Raji (cell line): ENCODE data around the gene MOGAT1.

Experiments used
- POLR2A ChIP-seq: IDR thresholded peaks from 2 replicates; pipeline ENCODE4 v1.6.1; 2011; ENCODE audit warnings: low read depth, low read length, control low read depth; ENCODE audit not compliant: insufficient read depth

Gene MOGAT1

DNA sequence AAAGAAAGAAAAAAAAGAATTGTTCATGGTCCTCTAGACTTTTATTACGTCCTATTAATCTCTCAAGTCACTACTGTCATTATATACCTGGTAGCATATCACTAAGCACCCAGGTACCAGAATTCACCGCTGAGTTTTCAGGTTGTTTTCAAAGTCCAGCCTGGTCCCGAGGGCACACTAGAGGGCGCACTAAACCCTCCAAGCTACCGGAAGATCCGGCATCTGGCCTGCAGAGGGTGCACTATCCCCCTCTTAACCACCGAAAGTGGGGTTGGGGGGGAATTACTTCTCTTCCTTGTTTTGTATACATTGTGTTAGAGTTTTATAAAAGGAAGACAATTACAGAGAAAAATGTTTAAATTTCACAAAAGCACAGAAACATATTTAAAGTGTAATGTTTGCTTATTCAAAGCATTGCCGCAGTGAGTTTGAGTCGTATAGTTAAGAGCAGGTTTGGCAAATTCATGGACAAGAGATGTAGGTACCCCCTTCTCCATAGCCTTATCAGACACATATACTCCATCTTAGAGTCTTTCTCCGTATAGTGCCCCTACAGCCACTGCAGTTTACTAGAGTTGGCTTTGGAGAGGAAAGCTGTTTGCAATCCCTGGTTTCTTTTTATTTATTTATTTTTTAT is 19.2 kb downstream of the MOGAT1 start:
- TF ChIP-seq POLR2A, result no peak

DNA sequence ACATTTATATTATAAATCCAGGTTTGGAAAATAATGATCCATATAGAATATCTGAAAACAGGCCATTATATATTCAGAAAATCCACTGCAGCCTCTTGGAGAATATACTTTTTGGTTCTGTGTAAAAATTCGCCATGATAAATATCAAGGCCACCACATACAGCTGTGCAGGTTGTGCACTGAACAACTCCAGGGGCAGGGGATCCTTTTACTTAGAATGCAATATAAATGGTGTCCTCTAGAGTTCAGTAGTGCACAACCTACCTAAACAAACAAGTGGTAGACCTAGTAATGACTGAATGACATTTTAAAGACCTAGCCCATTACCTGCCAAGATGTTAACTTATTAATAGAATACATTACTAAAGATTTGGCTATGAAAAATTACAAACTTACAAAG is 22.4 kb downstream of the MOGAT1 start:
- no peak for TF ChIP-seq POLR2A

DNA sequence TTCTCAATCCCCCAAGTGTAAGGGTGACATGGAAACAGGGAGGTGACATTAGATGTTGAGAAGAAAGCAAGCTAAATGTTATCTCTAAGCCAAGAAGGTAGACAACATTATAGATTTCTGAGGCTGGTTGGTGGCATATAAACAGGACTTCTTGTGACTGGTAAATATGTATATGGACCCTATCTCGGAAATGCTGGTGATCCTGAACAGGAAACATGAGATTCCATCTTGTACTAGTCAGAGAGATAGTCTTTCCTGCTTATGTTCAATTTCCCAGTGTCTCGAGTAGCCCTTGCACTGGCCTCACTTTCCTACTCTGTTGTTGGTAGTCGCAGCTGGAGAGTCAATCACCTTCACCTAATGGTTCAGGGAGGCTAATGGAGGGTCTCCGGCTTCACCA is 26.8 kb downstream of the MOGAT1 start:
- no peak for TF ChIP-seq POLR2A

DNA sequence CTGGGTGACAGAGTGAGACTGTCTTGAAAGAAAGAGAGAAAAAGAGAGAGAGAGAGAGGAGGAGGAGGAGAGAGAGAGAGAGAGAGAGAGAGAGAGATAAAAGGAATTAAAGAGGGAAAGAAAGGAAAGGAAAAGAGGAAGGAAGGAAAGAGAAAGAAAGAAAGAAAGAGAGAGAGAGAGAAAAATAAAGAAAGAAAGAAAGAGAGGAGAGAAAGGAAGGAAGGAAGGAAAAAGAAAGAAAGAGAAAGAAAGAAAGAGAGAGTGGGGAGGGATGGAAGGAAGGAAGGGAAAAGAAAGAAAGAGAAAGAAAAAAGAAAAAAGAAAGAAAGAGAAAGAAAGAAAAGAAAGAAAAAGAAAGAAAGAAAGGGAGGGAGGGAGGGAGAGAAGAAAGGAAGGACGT is 29.8 kb downstream of the MOGAT1 start:
- TF ChIP-seq POLR2A, result no peak

DNA sequence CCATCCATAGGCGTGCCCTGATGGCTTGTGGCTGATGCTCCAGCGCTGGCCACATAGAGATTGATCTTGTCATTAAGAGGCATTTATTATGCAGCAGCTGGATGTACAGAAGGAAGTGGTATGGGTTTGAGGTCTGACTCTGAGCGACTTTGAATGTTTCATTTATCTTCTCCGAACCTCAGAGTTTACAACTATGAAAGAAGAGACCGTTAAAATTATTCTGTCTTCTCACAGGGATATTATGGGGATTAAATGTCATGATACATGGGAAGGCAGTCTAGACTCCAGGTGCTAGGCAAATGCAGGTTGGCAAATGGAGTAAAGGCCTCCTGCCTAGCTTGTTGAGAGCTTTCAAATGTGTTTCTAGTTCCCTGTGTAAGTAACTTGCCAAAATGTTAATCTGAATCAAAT is 30.3 kb downstream of the MOGAT1 start:
- no peak for TF ChIP-seq POLR2A

DNA sequence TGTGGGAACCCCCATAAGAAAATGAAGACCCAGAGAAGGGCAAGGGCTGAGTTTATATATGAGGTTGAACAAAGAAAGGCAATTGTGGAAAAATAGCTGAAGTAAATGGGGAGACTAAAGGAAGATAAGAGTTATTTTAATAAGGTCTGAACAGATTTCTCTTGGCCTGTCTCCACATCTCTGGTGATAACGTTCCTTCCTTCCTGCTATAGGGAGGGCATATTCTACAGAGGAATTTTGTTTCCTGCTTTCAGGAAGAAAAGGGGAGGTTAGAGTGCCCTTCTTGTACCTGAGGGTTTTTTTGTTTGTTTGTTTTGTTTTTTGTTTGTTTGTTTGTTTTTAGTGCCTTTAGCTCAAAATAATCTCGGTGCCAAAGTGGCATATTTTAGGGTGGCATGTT is 31.6 kb downstream of the MOGAT1 start:
- TF ChIP-seq POLR2A, result no peak

DNA sequence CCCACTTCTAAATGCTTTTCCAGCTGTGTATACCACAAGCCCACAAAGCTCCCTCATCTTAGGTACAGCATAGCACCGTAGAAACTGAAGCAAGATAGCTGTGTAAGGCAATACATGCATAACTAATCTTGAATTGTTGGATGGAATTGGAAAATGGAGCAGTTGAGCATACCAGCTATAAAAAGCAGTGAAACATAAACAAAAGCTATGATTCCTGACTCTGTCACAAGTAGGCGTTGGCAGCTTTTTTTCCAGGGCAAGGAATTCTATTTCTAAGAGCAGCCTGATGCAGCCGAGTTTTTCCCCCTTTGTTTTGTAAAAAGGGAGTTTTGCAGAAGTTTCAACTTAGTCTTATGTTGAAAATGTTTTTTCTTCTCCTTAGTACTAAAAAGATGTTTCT is 32.4 kb downstream of the MOGAT1 start:
- no peak for TF ChIP-seq POLR2A

DNA sequence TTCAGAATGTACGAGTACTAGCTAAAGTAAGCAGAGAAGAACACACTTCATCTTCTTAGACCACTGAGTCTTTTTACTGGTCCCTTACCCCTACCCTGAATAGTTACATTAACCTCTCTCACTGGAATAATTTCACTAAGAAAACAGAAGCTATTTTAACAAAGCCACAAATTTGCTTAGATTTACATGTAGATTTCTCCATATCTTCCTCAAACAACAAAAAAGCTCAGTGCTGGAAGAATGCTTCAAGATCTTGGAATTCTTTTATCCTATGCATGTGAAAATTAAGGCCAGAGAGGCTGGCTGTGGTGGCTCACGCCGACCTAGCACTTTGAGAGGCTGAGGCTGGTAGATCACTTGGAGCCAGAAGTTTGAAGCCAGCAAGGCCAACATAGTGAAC is 35.2 kb downstream of the MOGAT1 start:
- TF ChIP-seq POLR2A, result no peak

DNA sequence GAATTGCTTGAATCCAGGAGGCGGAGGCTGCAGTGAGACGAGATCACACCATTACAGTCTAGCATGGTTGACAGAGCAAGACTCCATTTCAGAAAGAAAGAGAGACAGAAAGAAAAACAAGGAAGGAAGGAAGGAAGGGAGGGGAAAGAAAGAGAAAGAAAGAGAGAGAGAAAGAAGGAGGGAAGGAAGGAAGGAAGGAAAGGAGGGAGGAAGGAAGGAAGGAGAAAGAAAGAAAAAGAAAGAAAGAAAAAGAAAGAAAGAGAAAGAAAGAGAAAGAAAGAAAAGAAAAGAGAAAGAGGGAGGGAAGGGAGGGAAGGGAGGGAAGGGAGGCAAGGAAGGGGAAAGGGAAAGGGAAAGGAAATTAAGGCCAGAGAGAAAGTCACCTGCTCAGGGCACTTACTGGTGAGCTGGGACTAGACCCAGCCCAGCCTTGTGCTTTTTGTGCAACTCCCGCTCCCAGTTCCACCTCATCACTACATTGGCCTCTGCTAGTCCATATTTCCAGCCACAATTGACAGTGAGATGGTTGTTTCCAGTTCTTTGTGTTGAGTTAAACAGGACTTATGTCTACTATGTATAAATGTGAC is 35.7 kb downstream of the MOGAT1 start:
- no peak for TF ChIP-seq POLR2A

DNA sequence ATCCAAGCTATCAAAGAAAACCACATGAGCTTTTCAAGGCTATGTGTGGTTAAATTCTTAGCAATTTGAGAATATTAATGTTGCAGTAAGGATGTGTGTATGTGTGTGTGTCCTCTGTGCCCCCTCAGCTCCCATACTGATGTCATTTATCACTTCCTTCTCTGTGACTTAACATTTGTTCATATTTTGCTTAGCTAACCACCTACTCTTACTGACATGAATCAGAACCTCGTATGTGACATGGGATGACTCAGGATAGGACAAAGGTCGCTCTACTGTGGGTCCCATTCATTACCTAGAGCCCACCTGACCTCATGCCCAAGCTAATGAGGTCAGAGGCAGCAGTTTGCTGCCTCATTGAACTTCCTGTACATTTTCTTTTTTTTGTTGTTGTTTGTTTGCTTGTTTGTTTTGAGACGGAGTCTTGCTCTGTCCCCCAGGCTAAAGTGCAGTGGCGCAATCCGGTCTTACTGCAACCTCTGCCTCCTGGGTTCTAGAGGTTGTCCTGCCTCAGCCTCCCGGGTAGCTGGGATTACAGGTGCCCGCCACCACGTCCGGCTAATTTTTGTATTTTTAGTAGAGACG is 36.3 kb downstream of the MOGAT1 start:
- TF ChIP-seq POLR2A, result no peak

DNA sequence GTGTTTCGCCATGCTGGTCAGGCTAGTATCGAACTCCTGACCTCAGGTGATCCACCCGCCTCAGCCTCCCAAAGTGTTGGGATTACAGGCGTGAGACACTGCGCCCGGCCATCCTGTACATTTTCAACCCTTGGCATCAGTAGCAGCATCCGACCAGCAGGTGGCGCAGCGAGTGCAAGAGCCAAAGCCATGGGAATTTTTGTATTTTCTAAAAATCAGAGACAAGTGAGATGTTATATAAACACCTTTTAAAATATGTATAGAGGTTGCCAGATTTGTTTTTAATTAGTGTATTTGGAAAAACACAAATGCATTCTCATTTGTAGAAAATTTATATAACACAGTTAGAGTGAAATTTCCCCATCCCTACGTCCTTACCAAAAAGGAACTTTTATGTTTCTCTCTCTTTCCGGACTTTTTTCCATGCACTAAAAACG is 36.8 kb downstream of the MOGAT1 start:
- no peak for TF ChIP-seq POLR2A

DNA sequence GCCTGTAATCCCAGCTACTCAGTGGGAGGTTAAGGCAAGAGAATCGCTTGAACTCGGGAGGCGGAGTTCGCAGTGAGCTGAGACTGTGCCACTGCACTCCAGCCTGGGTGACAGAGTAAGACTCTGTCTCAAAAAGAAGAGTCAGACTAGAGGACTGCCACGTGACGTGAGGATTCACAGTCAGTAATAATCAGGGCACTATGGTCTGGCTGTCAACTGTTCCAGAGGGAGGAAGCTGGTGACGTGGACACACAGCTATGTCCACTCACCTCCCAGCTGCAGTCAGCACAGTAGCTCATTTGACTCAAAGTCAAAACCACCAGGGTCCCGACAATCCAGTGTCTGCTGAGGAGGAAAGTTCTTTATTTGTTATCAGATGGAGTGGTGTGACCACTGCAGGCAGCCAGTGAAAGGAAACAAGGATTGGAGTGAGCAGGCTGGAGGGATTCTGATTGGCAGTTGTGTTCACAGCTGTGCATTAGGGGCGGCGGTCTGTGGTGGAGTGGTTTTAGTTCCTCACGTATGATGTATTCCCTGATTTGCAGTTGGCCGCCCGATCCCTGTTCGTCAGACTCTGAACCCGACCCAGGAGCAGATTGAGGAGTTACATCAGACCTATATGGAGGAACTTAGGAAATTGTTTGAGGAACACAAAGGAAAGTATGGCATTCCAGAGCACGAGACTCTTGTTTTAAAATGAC is 37.9 kb downstream of the MOGAT1 start:
- TF ChIP-seq POLR2A, result no peak

DNA sequence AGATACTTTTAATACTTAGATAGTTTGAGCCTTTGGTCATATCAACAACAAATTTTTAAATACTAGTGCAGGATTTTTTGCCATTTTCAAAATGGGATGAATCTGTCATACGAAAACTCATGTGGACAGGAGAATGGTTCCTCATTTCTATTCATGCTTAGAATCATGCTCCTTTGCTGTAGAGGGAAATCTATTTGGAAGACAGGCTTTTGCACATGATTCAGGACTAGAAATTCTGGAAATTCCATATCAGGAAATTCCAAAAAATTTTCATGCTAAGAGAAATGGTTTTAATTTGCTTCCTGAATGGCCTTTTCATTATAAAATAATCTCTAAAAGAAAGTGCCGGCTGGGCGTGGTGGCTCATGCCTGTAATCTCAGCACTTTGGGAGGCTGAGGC is 39.3 kb downstream of the MOGAT1 start:
- TF ChIP-seq POLR2A, result no peak

DNA sequence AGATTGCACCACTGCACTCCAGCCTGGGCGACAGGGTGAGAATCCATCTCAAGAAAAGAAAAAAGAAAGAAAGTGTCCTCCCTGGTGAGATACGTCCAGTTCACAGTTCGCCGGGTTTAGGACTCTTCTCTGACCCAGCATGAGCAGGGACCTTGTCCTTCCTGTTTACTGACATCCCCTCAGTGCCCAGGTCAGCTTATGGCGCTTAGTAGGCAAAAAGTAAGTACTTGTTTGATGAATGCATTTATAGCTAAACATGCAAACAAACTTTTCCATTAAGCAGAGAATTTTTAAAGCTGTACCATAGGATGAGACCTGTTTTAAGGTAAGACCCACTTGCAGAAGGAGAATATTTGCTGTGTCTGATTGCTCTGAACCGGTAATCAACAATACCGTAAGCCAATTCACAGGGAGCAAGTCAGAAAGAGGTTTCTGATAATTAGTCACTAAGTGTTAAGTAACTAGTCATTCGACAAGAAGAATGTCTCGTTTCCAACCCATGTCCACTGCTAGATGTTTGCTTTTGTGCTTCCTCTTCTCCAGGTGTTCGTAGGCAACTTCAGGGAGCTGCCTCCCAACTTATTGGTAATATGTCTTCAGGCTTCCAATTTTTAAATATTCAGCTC is 40.0 kb downstream of the MOGAT1 start:
- TF ChIP-seq POLR2A, result no peak

DNA sequence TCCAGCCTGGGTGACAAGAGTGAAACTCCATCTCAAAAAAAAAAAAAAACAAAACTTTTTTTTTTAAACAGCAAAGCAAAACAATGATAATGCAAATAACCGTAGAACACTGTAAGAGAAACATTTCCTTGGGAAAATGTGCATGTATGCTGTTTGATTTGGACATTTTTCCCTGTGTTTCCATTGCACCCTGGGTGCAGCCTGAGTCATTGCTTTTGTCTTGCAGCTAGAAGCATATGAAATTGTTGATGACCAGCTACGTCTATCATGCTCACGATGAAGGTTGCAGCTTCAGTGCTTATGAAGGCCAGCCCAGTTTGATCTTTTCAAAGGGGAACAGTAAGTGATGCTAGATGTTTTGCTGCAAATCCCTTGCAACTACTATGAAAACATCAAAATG is 41.5 kb downstream of the MOGAT1 start:
- no peak for TF ChIP-seq POLR2A

DNA sequence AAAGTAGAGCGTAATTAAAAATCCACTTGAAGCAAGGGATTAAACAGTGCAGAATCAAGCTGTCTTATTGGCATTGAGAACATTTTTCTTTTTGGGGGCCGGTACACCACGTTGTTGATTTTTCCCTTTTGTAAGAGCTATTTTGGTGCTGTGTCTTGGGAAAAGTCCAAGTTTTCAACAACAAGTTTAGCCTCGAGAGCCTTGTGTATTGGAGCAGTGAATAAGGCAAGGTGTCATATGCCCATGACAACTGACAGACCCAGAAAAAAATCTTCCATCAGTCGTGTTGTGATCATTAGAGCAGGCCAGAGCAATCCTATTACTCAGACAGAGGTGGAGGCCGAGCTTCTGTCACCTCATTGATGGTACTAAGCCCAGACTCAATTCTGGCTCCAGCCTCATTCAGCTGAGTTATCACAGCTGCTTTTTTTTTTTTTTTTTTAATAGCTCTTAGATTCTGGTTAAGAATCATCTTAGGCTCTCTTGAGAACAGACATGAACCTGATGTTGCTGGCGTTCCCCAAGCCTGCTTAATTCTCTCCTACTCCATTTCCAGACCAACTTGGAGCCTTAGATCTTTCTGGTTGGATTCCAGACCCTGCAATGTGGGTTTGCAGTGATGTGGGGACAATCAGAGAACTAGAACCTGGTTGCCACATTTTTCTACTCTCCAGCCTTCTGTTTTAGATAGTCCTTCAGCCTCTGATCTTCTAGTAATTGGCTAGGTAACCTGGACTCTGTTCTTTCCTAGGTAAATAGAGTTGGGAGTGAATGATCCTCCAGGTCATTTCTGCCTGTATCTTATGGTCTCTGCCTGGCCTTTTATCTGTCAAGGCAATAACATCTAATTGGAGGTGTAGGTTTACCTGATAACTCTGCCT is 43.1 kb downstream of the MOGAT1 start:
- TF ChIP-seq POLR2A, result no peak
